Activated naive CD4-positive, alpha-beta T cell treated with anti-CD3 and anti-CD28 coated beads, Interleukin-2, amount 50 U/mL, for 24 hours (primary cell): ENCODE data around the gene DYSF.
"Not testable (repeated sequence)": the region's sequence is repeated elsewhere in the genome, so short reads cannot be mapped to it uniquely, and the experiment has no call there.

Experiments
- H3K27ac Mint-ChIP-seq: one replicate; pipeline ENCODE4 v1.8.0; 2021; ENCODE audit warnings: mild to moderate bottlenecking, mixed read lengths
- H3K27me3 Mint-ChIP-seq: one replicate; pipeline ENCODE4 v1.8.0; 2021; ENCODE audit warnings: mixed read lengths
- H3K36me3 Mint-ChIP-seq: one replicate; pipeline ENCODE4 v1.8.0; 2021; ENCODE audit warnings: mixed read lengths
- H3K4me1 Mint-ChIP-seq: one replicate; pipeline ENCODE4 v1.8.0; 2021; ENCODE audit warnings: mixed read lengths
- H3K4me3 Mint-ChIP-seq: one replicate; pipeline ENCODE4 v1.8.0; 2021; ENCODE audit warnings: mild to moderate bottlenecking, mixed read lengths
- H3K9me3 Mint-ChIP-seq: one replicate; pipeline ENCODE4 v1.8.0; 2021; ENCODE audit warnings: mixed read lengths

Gene DYSF

DNA sequence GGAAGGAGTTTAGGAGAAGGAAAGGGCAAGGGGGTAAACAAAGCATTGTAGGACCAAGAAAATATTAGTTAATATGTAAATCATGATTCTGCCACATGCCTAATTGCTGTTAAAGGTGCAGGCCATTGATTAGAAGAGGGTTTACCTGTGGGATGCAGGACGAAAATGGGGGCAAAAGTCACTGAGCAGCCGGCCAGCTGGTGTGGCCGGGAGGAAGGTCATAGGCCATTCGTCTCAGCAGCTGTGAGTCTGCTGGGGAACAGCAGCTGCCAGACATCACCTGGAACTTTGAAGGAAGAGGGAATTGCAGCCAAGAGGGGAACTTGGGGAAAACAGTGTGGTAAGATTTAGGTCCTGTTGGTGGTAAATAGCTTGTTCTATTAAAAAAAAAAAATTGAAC is 184.4 kb downstream of the DYSF start:
- Mint-ChIP-seq H3K36me3 (no peaks in the 10 kb centered on the region), H3K27ac (no peak overlapping the region), H3K4me1 (no peaks in the 10 kb centered on the region), H3K27me3 (peaks cover 11% of the 10 kb centered on the region), H3K4me3 (no peak overlapping the region), H3K9me3 (no peaks in the 10 kb centered on the region)

- no peaks in the 10 kb centered on the region for H3K36me3 Mint-ChIP-seq
- H3K27ac Mint-ChIP-seq: no peak overlapping the region
- H3K4me3 Mint-ChIP-seq: no peak overlapping the region
- H3K4me1 Mint-ChIP-seq: no peaks in the 10 kb centered on the region
- H3K9me3 Mint-ChIP-seq: no peaks in the 10 kb centered on the region
- peaks cover 5% of the 10 kb centered on the region for H3K27me3 Mint-ChIP-seq
Observed at GRCh38 chr2:71639735-71640134, 186.4 kb downstream of the DYSF start.

DNA sequence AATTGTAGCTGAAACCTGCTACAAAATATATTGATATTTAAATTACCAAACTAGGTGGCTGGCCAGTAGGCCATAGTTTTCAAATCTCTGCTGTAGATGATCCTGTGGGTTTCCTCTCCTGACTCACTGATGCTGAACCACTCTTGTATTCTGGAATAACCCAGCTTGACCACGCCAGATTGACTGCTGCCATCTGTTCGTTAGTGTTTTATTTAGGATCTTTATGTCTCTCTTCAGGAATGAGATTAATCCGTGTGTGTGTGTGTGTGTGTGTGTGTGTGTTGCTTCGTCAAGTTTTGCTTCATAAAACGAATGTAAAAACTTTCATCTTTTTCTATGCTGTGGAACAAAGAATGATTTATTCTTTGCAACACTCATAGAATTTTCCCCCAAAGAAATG is 187.1 kb downstream of the DYSF start:
- no peaks in the 10 kb centered on the region for H3K36me3 Mint-ChIP-seq
- H3K4me3 Mint-ChIP-seq: no peak overlapping the region
- no peaks in the 10 kb centered on the region for H3K4me1 Mint-ChIP-seq
- no peaks in the 10 kb centered on the region for H3K9me3 Mint-ChIP-seq
- peaks cover 7% of the 10 kb centered on the region for H3K27me3 Mint-ChIP-seq
- H3K27ac Mint-ChIP-seq: no peak overlapping the region

- Mint-ChIP-seq H3K27me3 (peaks cover 21% of the 10 kb centered on the region), H3K9me3 (peaks cover 5% of the 10 kb centered on the region)
Observed at GRCh38 chr2:71643674-71644357, 190.5 kb downstream of the DYSF start.

GRCh38 chr2:71646028-71646427 is 192.7 kb downstream of the DYSF start:
- H3K4me1 Mint-ChIP-seq: no peaks in the 10 kb centered on the region
- H3K9me3 Mint-ChIP-seq: peaks cover 5% of the 10 kb centered on the region
- peaks cover 31% of the 10 kb centered on the region for H3K27me3 Mint-ChIP-seq
- no peaks in the 10 kb centered on the region for H3K36me3 Mint-ChIP-seq
- no peak overlapping the region for H3K4me3 Mint-ChIP-seq
- no peak overlapping the region for H3K27ac Mint-ChIP-seq

More at GRCh38 chr2:71643674-71644357, 190.5 kb downstream of the DYSF start:
- Mint-ChIP-seq H3K36me3 (no peaks in the 10 kb centered on the region), H3K4me1 (no peaks in the 10 kb centered on the region), H3K27ac (no peak overlapping the region), H3K4me3 (no peak overlapping the region)

- peaks cover 31% of the 10 kb centered on the region for H3K27me3 Mint-ChIP-seq
- no peak overlapping the region for H3K27ac Mint-ChIP-seq
- H3K4me3 Mint-ChIP-seq: no peak overlapping the region
- H3K4me1 Mint-ChIP-seq: no peaks in the 10 kb centered on the region
- H3K36me3 Mint-ChIP-seq: no peaks in the 10 kb centered on the region
- H3K9me3 Mint-ChIP-seq: peaks cover 6% of the 10 kb centered on the region
Observed at GRCh38 chr2:71647356-71647755, 194.0 kb downstream of the DYSF start.

GRCh38 chr2:71655498-71655897 is 202.1 kb downstream of the DYSF start:
- Mint-ChIP-seq H3K4me3 (no peak overlapping the region), H3K4me1 (no peaks in the 10 kb centered on the region), H3K36me3 (peaks cover 3% of the 10 kb centered on the region), H3K27ac (no peak overlapping the region), H3K9me3 (peaks cover 12% of the 10 kb centered on the region), H3K27me3 (peaks cover 3% of the 10 kb centered on the region)

GRCh38 chr2:71658256-71658655 is 204.9 kb downstream of the DYSF start:
- not testable (repeated sequence) for H3K36me3 Mint-ChIP-seq, H3K4me3 Mint-ChIP-seq, H3K4me1 Mint-ChIP-seq

GRCh38 chr2:71658771-71659170 is 205.4 kb downstream of the DYSF start:
- H3K9me3 Mint-ChIP-seq: peaks cover 6% of the 10 kb centered on the region
- no peaks in the 10 kb centered on the region for H3K4me1 Mint-ChIP-seq
- no peak overlapping the region for H3K4me3 Mint-ChIP-seq
- H3K27me3 Mint-ChIP-seq: peaks cover 2% of the 10 kb centered on the region
- no peak overlapping the region for H3K27ac Mint-ChIP-seq
- H3K36me3 Mint-ChIP-seq: peaks cover 3% of the 10 kb centered on the region

More at GRCh38 chr2:71658256-71658655, 204.9 kb downstream of the DYSF start:
- not testable (repeated sequence) for H3K27me3 Mint-ChIP-seq, H3K9me3 Mint-ChIP-seq, H3K27ac Mint-ChIP-seq

DNA sequence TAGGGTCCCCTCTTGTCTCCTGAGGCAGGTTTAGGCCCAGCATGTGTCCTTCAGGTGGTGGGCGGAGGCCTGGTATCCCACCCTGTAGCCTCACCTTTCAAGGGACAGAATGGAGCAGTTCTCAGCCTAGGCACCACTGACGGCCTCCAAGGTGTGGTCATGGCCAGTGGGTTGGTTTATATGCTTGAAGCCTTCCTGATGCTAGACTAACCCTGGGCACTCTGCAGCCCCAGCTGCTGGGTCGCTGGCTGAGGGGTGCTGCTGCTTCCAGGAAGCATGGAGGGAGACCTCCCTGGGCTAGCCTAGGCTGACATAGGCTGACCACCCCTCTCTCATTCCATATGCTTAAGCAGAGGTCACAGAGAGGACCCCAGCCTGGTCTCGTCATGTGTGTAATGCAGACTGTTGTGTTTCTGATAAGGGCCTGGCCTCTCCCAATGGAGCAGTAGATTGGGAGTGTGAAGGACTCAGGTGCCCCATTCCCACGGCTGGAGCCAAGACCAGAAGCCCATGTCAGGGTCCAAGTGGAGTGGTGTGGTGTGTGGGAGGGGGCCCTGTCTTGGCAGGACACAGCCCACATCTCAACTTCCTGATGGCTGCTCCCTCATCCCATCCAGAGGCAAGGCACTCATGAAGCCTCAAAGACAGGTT is 206.6 kb downstream of the DYSF start:
- H3K27ac Mint-ChIP-seq: no peak overlapping the region
- H3K27me3 Mint-ChIP-seq: peaks cover 2% of the 10 kb centered on the region
- peaks cover 6% of the 10 kb centered on the region for H3K9me3 Mint-ChIP-seq
- H3K36me3 Mint-ChIP-seq: peaks cover 3% of the 10 kb centered on the region
- H3K4me3 Mint-ChIP-seq: no peak overlapping the region
- H3K4me1 Mint-ChIP-seq: no peaks in the 10 kb centered on the region

- peaks cover 3% of the 10 kb centered on the region for H3K36me3 Mint-ChIP-seq
- H3K27me3 Mint-ChIP-seq: peaks cover 2% of the 10 kb centered on the region
- no peak overlapping the region for H3K4me3 Mint-ChIP-seq
- no peak overlapping the region for H3K27ac Mint-ChIP-seq
- peaks cover 6% of the 10 kb centered on the region for H3K9me3 Mint-ChIP-seq
- H3K4me1 Mint-ChIP-seq: no peaks in the 10 kb centered on the region
Observed at GRCh38 chr2:71661782-71662181, 208.4 kb downstream of the DYSF start.

- Mint-ChIP-seq H3K27me3 (peaks cover 2% of the 10 kb centered on the region), H3K36me3 (peaks cover 3% of the 10 kb centered on the region), H3K27ac (no peak overlapping the region), H3K9me3 (peaks cover 6% of the 10 kb centered on the region), H3K4me1 (no peaks in the 10 kb centered on the region), H3K4me3 (no peak overlapping the region)
Observed at GRCh38 chr2:71662665-71663394, 209.5 kb downstream of the DYSF start.

DNA sequence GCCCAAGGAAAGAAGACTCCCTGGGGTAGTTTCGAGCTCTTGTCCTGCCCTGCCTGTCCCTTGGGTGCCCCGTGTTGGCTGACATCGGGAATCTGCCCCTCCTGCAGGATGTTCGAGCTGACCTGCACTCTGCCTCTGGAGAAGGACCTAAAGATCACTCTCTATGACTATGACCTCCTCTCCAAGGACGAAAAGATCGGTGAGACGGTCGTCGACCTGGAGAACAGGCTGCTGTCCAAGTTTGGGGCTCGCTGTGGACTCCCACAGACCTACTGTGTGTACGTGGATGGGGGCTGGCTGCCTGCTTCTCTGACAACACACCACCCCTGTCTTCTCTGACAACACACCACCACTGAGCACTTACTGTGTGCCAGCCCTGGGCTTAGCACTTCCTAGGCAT is 210.8 kb downstream of the DYSF start:
- no peak overlapping the region for H3K4me3 Mint-ChIP-seq
- H3K27me3 Mint-ChIP-seq: peaks cover 2% of the 10 kb centered on the region
- H3K36me3 Mint-ChIP-seq: peaks cover under 1% of the 10 kb centered on the region
- peaks cover 3% of the 10 kb centered on the region for H3K9me3 Mint-ChIP-seq
- H3K27ac Mint-ChIP-seq: no peak overlapping the region
- H3K4me1 Mint-ChIP-seq: no peaks in the 10 kb centered on the region

DNA sequence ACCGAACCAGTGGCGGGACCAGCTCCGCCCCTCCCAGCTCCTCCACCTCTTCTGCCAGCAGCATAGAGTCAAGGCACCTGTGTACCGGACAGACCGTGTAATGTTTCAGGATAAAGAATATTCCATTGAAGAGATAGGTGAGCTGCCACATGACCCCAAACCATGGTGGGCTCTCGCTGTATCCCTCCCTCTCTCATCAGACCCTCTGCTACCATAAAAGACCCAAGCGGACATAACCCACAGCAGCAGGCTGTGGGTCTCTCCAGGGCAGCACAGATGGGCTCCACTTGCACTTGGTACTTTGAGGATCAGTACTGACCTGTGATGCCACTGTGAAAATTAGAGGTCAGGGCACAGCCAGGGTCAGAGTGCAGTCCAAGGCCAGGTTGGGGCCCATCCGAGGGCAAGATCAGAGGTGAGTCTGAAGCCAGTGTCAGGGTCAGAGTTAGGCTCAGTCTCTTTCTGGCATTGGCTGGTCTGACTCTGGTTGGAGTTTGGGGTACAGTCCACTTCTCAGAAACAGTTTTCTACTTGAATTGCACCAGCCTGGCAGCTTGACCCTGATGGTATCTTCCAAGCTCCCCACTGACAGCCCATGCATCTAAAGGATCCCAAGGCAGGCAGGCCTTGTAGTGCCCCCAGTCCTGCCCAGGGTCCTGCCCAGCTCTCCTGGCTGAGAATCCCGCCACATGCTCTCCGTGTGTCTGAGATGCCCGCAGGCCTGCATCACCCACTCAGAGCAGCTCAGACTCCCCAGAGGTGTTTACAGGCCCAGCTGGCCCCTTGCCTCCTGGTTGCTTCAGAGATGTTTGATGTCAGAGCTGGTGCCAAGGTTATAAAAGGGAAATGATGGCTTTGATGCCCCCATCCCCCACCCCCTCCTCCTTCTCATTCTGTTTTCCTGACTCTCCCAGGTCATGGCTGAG is 212.1 kb downstream of the DYSF start:
- no peaks in the 10 kb centered on the region for H3K9me3 Mint-ChIP-seq
- no peaks in the 10 kb centered on the region for H3K4me1 Mint-ChIP-seq
- H3K4me3 Mint-ChIP-seq: no peak overlapping the region
- peaks cover 2% of the 10 kb centered on the region for H3K27me3 Mint-ChIP-seq
- H3K27ac Mint-ChIP-seq: no peak overlapping the region
- no peaks in the 10 kb centered on the region for H3K36me3 Mint-ChIP-seq

- Mint-ChIP-seq H3K4me3 (no peak overlapping the region), H3K27me3 (peaks cover 2% of the 10 kb centered on the region), H3K27ac (no peak overlapping the region), H3K4me1 (no peaks in the 10 kb centered on the region), H3K9me3 (no peaks in the 10 kb centered on the region), H3K36me3 (no peaks in the 10 kb centered on the region)
Observed at GRCh38 chr2:71666094-71666474, 212.7 kb downstream of the DYSF start.
